Central memory CD4-positive, alpha-beta T cell (primary cell): ENCODE data around the gene P4HA1.
"Not testable (repeated sequence)": the region's sequence is repeated elsewhere in the genome, so short reads cannot be mapped to it uniquely, and the experiment has no call there.

Source experiments
- DNase-seq: peaks from one replicate; pipeline ENCODE4 v3.0.0; 2022
- total RNA-seq, 3 experiments: gene quantifications; one replicate each; lab custom pipeline; 2026; lab: John Stamatoyannopoulos, UW

Gene P4HA1
- 29.9 to 68.6 (median 36.8) reads per million in 3 experiments for total RNA-seq

DNA sequence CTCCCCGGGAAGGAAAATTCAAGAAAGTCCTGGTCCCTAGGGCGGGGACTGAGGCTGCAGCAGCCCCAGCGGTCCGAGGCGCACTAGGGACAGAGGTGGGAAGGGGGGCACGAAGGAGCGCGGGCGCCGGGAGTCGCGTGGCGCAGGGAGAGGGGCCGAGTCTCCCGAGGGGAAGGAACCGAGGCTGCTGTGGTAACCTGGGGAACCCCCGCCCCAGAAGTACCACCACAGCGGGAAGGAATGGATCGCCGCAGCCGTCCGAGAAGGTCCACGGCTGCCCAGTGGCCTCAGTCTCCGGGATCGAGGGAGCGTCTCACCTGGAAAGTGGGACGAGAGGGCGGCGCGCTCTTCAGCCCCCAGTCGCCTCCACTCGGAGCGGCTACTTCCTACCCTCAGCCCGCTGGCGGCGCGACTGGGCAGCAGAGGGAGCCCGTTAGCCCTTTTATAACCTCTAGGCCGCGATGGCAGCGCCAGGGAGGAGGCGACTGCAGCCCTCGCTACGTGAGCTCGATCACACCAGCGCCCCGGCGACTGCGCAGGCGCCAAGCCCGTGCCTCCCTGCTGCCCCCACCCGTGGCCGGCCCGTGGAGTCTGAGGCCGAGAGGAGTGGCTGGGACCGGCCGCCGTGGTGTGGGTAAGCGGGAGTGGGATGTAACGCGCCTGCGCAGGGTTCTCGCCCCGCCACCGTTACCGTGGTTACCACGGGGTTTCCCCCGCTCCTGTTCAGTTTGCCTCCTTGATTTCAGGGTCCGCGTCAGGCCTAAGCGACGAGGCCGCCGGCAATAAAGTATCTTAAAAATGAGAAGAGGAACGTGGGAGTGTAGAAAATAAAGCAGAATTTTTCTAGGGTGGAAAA lies at the start of gene P4HA1:
P4HA1 (minus strand) TSS at position 418 of the 856 bp plus-strand sequence. CDS start 21,983 bp downstream, outside the sequence.
- DNase-seq, result peak; percentile 95

- no peak for DNase-seq
Measured at GRCh38 chr10:73141603-73142002, 44.9 kb upstream of the P4HA1 start.

GRCh38 chr10:73139251-73139650 lies 42.6 kb upstream of the P4HA1 start:
- no peak for DNase-seq

DNA sequence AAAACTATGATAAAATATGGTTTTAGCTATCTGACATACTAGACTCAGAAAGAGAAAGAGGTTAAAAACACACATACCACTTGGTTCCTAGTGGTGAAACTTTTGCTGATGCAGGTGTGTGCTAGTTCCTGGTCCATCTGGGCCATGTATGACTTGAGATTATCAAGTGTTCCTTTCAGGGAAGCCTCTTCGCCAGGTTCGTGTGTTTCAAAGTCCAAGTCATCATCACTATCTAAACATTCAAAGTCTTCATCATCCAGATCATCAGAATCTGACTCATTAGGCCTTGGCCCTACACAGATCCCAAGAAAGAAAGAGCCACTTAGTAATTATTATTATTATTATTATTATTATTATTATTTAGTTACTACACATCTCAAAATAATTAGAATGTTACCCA lies 40.0 kb upstream of the P4HA1 start:
- DNase-seq, result no peak

DNA sequence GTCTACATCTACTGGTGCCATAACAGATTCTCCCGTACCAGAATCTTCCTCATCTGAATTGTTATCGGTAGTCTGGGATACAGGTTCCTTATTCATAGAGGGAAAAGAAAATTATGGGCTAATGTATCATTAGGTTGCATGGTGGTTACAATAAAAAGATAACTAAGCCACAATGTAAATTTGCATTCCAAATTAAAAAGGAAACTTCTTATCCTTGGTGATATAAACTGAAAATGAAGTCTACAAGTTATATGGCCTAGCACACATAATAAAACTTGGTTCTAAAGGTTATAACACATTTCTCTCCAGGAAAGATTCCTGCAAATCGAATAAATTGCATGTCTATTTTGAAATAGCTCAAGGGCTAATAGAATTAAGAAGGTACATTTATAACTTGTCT lies 38.1 kb upstream of the P4HA1 start:
- no peak for DNase-seq

GRCh38 chr10:73131913-73132686 lies 35.4 kb upstream of the P4HA1 start:
- no peak for DNase-seq

GRCh38 chr10:73131301-73131700 lies 34.6 kb upstream of the P4HA1 start:
- no peak for DNase-seq

- DNase-seq, result no peak
Measured at GRCh38 chr10:73126343-73126742, 29.7 kb upstream of the P4HA1 start.

DNA sequence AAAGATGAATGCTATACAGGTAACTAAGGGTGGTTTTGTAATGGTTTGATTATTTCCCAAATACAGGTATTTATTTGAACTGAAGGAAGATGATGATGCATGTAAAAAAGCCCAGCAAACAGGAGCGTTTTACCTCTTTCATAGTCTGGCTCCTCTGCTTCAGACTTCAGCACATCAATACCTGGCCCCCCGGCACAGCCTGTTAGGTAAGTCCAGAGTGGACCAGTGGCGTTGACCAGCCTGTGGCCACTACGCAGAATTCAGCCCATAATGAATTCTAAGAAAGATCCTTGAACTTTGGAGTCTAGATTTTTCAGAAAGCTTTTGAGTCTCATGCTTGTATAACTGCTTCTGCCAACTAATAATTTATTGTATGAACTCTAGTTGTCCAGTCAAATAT lies 23.3 kb upstream of the P4HA1 start:
- DNase-seq, result no peak

GRCh38 chr10:73119457-73119856 lies 22.8 kb upstream of the P4HA1 start:
- DNase-seq, result no peak

GRCh38 chr10:73117976-73118743 lies 21.5 kb upstream of the P4HA1 start:
- DNase-seq, result no peak

DNA sequence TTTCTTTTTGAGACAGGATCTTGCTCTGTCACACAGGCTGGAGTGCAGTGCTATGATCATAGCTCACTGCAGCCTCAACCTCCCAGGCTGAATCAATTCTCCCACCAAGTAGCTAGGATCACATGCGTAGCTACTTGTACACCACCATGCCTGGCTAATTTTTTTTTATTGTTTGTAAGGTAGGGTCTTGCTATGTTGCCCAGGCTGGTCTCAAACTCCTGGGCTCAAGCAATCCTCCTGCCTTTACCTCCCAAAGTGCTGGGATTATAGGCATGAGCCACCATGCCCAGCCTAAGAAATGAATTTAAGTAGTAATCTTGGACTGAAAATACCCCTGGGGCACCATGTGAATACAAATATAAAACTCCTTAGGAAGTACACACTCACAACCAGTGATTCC lies 19.4 kb upstream of the P4HA1 start:
- no peak for DNase-seq

DNA sequence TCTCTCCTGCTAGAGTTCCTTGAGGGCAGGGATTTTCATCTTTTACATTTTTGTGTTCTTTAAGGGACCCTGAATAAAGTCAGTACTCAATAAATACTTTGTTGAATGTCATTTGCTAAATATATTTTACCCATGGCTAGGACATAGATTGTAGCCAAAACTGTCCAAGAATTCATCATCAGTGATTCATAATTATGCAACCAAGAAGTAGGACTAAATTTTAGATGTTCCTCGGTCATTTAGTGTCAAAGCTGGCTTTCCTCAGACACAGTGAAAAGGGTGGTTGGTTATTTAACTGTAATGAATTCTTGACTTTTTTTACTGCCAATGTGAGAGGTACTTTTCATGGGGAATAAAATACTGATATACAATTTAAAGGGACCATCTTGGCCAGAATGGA lies 16.9 kb upstream of the P4HA1 start:
- DNase-seq, result no peak

- not testable (repeated sequence) for DNase-seq
Measured at GRCh38 chr10:73112032-73112431, 15.4 kb upstream of the P4HA1 start.

DNA sequence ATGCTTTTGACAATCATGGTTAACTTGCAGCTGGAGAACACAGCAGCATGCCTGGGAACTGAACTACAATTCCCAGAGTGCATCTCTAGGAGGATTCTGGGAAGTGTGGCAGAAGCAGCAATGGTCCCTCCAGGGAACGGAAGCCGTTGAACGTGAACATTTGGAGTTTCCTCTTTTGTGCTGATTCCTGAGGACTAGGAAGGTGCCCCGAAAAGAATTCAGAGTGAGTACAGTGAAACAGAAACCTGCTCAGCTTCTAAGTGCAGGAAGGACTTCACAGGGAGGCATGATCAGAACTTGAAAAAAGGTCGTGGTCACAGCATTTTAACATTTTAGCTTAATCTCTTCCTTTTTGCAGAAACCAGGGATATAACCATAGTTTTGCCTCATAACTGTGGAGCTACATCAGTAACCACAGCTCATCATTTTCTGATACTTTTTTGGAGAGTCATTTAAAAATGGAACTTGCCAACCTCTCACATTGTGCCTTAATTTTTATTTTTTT lies 13.7 kb upstream of the P4HA1 start, which contains the start of gene NUDT13:
NUDT13 (plus strand) TSS at position 111 of the 505 bp plus-strand sequence. CDS start 3,911 bp downstream, outside the sequence.
- peak; percentile 54 for DNase-seq

DNA sequence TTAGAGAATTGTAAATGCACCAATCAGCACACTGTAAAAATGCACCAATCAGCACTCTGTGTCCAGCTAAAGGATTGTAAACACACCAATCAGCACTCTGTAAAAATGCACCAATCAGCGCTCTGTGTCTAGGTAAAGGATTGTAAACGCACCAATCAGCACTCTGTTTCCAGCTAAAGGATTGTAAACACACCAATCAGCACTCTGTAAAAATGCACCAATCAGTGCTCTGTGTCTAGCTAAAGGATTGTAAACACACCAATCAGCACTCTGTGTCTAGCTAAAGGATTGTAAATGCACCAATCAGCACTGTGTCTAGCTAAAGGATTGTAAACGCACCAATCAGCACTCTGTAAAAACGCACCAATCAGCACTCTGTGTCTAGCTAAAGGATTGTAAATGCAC lies 12.6 kb upstream of the P4HA1 start:
- not testable (repeated sequence) for DNase-seq

DNA sequence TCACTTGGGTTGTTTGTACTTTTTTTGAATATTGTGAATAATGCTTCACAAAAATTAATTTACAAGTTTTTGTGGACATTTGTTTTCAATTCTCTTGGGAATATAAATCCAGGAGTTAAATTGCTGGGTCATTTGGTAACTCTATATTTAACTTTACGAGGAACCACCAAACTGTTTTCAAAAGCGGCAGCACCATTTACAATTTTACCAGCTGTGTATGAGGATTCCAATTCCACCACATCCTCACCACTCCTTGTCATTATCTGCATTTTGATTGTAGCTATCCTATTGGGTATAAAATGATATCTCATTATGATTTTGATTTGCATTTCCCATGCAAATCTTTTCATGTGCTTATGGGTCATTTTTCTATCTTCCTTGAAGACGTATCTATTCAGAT lies 9.6 kb upstream of the P4HA1 start:
- no peak for DNase-seq

DNA sequence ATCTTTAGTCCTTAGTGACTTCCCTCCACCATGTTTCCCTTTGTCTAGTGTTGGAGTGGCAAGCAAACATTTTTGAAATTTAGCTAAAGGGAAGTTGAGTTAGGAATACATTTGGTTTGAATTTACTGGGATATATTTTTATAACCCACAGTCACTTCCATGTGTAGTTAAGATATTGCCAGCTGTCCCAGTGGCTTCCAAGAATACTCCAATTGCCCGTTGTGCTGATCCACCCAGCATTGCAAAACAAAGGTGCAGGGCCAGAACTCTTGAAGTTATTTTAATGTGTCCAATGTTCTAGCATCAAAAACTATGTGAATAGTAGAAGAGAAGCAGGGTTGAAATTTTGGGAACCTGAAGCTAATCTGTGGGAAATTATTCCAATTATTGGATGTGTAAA lies 2.5 kb upstream of the P4HA1 start:
- DNase-seq, result no peak

GRCh38 chr10:73097305-73097670 lies 622 bp upstream of the P4HA1 start:
- no peak for DNase-seq

DNA sequence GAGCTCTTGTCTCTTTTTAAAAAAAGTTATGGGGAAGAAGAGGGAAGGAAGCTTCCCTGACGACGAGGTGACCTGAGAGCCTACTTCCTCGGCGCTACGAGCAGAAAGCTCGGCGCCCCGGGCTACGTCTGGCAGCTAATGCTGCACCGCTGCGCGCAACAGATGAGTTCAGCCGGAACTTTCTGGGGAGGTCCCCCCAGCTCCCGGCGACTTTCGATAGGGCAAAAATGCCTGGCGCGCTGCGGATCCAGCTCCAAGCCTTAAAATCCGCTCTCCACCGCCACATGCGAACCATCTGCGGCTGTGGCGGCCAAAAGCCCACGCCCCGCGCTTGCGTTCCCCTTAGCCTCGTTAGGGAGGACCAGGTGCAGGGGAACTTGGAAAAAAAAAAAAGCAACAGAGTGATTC lies 621 bp downstream of the P4HA1 start:
- peak; percentile 71 for DNase-seq

GRCh38 chr10:73095481-73096021 lies 1.1 kb downstream of the P4HA1 start:
- peak; percentile 47 for DNase-seq

DNA sequence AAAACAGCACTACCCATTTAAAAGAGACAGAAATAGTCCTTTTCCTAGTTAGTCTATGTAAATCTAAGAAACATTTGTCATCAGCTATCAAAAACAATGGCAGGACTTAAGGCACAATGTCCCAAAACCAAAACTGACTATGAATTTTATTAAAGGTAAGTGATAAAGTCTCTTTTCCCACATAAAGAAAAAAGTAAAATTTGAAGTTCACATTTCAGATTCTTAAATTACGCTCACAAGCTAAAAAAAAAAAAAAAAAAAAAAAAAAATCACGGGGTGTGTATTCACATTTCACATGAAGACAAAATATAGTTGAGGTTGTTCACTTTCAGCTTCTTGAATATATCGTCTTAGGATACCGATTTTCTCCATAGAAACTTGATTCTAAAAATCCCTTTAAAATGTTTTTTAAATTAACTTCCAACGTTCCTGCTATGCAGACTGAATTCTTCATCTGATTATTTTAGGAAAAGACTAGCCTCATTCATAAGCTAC lies 1.6 kb downstream of the P4HA1 start:
- DNase-seq, result no peak
